ENCODE data around the gene CREB1.

Gene CREB1

DNA sequence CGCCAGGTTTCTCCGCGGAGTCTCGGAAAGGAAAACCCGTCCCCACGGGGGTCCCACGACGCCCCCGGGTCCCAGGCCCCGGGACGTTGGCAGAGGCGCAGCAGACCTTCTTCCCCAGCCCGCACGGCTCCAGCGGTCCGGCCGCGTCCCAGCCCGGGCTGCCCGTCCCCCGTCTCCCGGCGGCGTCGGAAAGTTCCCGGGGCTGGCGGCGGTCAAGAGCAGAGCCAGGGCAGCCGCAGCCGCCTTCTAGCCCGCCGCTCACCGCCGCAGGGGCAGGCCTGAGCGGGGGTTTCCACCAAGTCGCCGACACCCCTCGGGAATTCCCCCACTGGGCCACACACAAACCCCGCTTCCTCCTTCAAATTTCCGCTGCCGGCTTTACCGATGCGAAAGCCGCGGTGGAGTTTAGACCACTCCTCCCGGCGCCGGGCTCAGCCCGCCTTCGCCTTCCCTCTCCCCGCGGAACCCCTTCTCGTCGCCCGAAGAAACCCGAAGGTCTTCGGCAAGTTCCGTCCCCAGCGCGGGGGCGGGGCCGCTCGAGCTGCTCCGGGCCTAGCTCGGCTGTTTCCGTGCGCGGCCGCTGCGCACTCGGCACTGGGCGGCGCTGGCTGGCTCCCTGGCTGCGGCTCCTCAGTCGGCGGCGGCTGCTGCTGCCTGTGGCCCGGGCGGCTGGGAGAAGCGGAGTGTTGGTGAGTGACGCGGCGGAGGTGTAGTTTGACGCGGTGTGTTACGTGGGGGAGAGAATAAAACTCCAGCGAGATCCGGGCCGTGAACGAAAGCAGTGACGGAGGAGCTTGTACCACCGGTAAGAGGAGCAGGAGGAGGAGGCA is at the start of gene CREB1:
Gene CREB1, plus strand, starts transcription at position 633 of the 830 bp plus-strand sequence. CDS start 25,674 bp downstream, outside the sequence.
- peaks cover 27% of the 10 kb centered on the region for H3K4me1 ChIP-seq (ENCODE audit: insufficient read depth, poor library complexity, severe bottlenecking)
- no peaks in the 10 kb centered on the region for H3K27me3 ChIP-seq (ENCODE audit: insufficient read depth, poor library complexity, severe bottlenecking)
- peak; percentile 97 for DNase-seq (ENCODE audit: low spot score)
- TF ChIP-seq, protein P1, sequence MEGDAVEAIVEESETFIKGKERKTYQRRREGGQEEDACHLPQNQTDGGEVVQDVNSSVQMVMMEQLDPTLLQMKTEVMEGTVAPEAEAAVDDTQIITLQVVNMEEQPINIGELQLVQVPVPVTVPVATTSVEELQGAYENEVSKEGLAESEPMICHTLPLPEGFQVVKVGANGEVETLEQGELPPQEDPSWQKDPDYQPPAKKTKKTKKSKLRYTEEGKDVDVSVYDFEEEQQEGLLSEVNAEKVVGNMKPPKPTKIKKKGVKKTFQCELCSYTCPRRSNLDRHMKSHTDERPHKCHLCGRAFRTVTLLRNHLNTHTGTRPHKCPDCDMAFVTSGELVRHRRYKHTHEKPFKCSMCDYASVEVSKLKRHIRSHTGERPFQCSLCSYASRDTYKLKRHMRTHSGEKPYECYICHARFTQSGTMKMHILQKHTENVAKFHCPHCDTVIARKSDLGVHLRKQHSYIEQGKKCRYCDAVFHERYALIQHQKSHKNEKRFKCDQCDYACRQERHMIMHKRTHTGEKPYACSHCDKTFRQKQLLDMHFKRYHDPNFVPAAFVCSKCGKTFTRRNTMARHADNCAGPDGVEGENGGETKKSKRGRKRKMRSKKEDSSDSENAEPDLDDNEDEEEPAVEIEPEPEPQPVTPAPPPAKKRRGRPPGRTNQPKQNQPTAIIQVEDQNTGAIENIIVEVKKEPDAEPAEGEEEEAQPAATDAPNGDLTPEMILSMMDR (IDR thresholded peaks at IDR 0.05; ENCODE audit: poor library complexity, severe bottlenecking), result peak; percentile 13
- H3K9me3 ChIP-seq (ENCODE audit: severe bottlenecking), result no peaks in the 10 kb centered on the region
- H3K4me3 ChIP-seq (ENCODE audit: severe bottlenecking), result peak within 1 kb of the TSS; percentile 69
- peak; percentile 92 for ATAC-seq (ENCODE audit: low read depth)
- H3K36me3 ChIP-seq (ENCODE audit: low read depth), result peaks cover 26% of the 10 kb centered on the region
- H3K27ac ChIP-seq (ENCODE audit: poor library complexity, severe bottlenecking), result peak within 1 kb of the TSS; percentile 78

DNA sequence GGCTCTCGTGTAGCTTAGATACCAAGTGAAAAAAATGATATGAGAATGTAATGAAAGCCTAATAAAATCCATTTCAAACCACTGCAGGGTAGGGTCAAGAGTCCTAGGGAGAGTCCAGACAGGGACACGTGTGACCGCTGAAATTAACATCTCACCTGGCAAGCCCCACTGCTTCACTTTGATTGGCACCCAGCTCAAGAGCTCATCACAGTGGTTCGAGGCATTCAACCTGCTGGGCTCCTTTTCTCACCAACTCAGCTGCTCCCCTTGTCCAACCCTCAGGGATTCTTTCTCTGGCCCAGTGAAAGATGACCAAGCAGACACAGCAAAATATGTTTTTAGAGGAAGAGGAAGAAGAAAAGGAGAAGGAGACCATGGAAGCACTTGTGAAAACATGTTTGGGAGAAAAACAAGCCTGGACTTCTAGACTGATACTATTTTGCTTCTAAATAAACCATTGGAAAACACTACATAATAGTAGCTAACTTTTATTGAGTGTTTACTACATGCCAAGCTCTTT is 49.2 kb upstream of the CREB1 start:
- TF ChIP-seq, protein P1 (IDR thresholded peaks at IDR 0.05; ENCODE audit: poor library complexity, severe bottlenecking), result no peak
- no peaks in the 10 kb centered on the region for H3K27me3 ChIP-seq (ENCODE audit: insufficient read depth, poor library complexity, severe bottlenecking)
- no peak overlapping the region for H3K27ac ChIP-seq (ENCODE audit: poor library complexity, severe bottlenecking)

GRCh38 chr2:207481924-207482323 is 47.8 kb upstream of the CREB1 start:
- TF ChIP-seq, protein P1 (IDR thresholded peaks at IDR 0.05; ENCODE audit: poor library complexity, severe bottlenecking), result no peak
- Histone ChIP-seq H3K36me3 (ENCODE audit: low read depth) (0 out of 2 replicates have a peak, but pooled peaks cover 3% of the 10 kb centered on the region), H3K4me1 (ENCODE audit: insufficient read depth, poor library complexity, severe bottlenecking) (peaks cover 11% of the 10 kb centered on the region), H3K4me3 (ENCODE audit: severe bottlenecking) (no peak overlapping the region), H3K27me3 (ENCODE audit: insufficient read depth, poor library complexity, severe bottlenecking) (no peaks in the 10 kb centered on the region), H3K27ac (ENCODE audit: poor library complexity, severe bottlenecking) (no peak overlapping the region), H3K9me3 (ENCODE audit: severe bottlenecking) (no peaks in the 10 kb centered on the region)
- ATAC-seq (ENCODE audit: low read depth) (no peak), DNase-seq (ENCODE audit: low spot score) (no peak)

More for the DNA sequence above, 49.2 kb upstream of the CREB1 start:
- peaks cover 11% of the 10 kb centered on the region for H3K4me1 ChIP-seq (ENCODE audit: insufficient read depth, poor library complexity, severe bottlenecking)
- DNase-seq (ENCODE audit: low spot score) (no peak), ATAC-seq (ENCODE audit: low read depth) (no peak)
- H3K9me3 ChIP-seq (ENCODE audit: severe bottlenecking), result no peaks in the 10 kb centered on the region
- 0 out of 2 replicates have a peak, but pooled peaks cover 3% of the 10 kb centered on the region for H3K36me3 ChIP-seq (ENCODE audit: low read depth)
- no peak overlapping the region for H3K4me3 ChIP-seq (ENCODE audit: severe bottlenecking)

GRCh38 chr2:207482630-207483029 is 47.1 kb upstream of the CREB1 start:
- no peak overlapping the region for H3K4me3 ChIP-seq (ENCODE audit: severe bottlenecking)
- peak; percentile 60; the same call in 2 of the 3 replicates for ATAC-seq (ENCODE audit: low read depth)
- 0 out of 2 replicates have a peak, but pooled peaks cover 3% of the 10 kb centered on the region for H3K36me3 ChIP-seq (ENCODE audit: low read depth)
- no peaks in the 10 kb centered on the region for H3K27me3 ChIP-seq (ENCODE audit: insufficient read depth, poor library complexity, severe bottlenecking)
- H3K9me3 ChIP-seq (ENCODE audit: severe bottlenecking), result no peaks in the 10 kb centered on the region
- no peak for DNase-seq (ENCODE audit: low spot score)
- H3K4me1 ChIP-seq (ENCODE audit: insufficient read depth, poor library complexity, severe bottlenecking), result peaks cover 13% of the 10 kb centered on the region
- no peak overlapping the region for H3K27ac ChIP-seq (ENCODE audit: poor library complexity, severe bottlenecking)
- TF ChIP-seq, protein P1 (IDR thresholded peaks at IDR 0.05; ENCODE audit: poor library complexity, severe bottlenecking), result no peak

Measured in RWPE2 (cell line).